ENCODE results near the gene DLG2.

GRCh38 chr11:83723999-83724398 is 1903.1 kb downstream of the DLG2 start:
- TF ChIP-seq POLR2A (IDR thresholded peaks at IDR 0.05) (no peak), CTCF (IDR thresholded peaks at IDR 0.05) (peak in 2 of 5 experiments; percentile 8 to 13), EP300 (IDR thresholded peaks at IDR 0.05) (no peak)

Data from tibial nerve (tissue), 4 donors.